ENCODE results near the gene JMJD1C.

Gene JMJD1C

DNA sequence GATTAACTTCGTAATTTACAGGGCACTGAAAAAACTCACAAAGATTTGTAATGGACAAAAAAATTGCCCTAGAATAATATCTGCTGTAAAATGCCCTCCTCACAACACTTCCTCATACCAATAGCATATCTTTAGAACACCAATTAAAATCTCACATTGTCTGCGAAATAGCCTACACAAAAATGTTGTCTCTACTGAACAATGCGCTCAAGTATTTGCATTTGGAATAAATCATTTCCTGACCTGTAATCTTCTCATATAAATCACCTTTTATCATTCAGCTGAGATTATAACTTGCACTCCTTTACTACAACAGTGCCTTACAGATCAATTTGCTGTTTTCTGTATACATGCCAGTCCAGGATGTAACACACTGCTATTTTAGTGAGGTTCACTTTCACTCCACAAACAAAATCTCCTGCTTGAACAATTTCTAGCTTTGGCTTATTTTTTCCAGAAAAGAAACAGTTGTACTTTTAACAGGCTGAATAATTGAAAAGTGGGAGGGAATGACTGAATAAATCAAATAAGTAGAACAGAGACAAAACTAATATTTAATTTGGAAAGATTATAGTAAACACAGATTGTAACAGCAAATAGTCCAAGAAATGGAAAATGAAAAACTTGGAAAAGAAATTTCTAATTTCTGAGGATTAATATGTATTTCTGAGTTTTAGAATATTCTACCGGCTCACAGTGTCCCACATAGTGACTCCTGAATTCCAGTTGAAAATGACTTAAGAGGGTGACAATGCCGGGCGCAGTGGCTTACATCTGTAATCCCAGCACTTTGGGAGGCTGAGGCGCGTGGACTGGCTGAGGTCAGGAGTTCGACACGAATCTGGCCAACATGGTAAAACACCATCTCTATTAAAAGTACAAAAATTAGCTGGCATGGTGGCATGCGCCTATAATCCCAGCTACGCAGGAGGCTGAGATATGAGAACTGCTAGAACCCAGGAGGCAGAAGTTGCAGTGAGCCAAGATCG lies 30.6 kb downstream of the JMJD1C start:
- no peak for DNase-seq

DNA sequence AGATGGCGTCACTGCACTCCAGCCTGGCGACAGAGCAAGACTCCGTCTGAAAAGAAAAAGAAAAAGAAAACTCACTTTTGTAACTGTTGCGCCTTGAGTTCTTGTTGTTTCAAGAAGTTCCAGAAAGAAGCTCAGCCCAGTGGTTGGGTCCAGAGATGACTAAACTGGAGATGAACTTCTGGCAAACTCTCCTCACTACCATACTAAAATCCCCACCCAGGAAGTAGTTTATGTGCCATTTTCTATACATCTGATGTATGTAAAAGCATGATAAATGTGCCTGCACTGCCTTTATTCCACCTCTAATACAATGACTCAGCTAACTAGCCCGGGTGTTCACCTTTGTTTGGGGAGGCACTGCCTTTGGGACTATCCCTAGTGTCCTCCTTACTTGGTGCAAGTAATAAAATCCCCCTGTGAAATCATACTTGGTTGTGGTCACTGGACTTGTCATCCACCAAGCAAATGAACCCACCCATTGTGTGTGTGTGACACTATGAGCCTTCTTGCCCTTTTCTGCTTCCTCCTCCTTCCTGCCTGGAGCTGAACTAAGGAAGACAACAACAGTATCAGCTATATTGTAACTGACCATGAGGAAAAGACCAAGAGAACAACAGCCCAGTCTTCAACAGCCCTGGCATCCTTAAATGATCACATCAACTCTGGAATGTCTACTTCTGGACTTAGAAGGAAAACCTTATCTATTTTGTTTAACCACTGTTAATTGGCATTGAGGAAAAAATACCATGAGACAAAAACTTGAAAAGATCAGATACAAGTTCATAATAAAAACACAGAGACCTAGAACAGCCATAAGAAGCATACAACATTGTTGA lies 33.6 kb downstream of the JMJD1C start:
- no peak for DNase-seq

DNA sequence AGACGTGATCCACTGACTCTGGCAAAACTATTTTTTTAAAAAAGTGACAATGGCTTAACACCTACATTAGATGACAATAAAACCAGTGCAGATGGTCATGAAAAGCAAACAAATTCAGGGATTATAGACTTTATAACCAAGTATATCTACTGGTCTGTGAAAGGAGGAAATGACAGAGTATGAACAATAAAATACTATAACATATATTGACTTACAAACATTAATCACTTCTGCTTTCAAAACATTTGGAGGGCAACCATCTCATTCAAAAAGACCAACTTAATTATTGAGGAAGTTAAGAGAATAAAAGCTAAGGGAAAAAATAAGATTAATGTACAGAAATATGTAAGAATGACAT lies 34.8 kb downstream of the JMJD1C start:
- no peak for DNase-seq

DNA sequence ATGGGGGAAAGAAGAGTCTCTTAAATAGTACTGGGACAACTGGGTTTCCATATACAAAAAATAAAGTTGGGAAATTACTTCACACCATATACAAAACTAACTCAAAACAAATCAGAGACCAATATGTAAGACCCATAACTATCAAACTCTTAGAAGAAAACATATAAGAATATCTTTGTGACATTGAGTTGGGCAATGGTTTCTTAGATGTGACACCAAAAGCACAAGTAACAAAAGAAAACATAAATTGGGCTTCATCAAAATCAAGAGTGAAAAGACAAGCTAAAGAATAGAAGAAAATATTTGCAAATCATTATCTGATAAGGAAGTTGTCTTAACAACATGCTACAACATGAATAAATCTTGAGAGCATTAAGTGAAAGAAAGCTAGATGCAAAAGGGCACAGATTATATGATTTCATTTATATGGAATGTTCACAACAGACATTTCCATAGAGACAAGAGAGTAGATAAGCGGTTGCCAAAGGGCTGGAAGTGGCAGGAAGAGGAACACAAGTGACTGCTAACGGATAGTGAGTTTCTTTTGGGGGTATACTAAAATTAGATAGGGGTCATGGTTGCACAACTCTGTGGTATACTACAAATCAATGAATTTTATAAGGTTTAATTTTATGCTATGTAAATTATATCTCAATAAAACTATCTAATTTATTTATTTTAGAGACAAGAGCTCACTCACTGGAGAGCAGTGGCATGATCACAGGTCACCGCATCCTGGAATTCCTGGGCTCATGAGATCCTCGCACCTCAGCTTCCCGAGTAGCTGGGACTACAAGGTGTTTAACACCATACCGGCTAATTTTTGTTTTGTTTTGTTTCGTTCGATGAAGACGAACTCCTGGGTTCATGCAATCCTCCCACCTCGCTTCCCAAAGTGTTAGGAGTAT lies 35.4 kb downstream of the JMJD1C start:
- DNase-seq = no peak

DNA sequence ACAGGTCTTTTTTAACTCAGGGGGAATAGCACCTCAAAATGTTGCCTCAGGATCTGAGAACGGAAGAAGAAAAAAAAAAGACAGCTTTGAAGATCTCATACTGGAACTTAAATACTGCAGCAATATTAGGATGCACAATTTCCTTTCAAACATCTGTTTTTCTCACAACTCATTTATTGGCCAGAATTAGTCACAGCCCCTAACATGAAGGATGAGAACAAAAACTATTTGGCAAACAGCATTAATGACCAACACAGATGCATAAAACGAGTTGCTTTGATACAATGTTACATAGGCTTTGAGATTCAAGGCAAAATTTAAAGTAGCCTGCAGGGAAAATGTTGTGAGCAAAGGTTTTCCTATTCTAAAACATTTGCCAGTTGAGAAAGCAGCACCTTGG lies 36.5 kb downstream of the JMJD1C start:
- DNase-seq = no peak

DNA sequence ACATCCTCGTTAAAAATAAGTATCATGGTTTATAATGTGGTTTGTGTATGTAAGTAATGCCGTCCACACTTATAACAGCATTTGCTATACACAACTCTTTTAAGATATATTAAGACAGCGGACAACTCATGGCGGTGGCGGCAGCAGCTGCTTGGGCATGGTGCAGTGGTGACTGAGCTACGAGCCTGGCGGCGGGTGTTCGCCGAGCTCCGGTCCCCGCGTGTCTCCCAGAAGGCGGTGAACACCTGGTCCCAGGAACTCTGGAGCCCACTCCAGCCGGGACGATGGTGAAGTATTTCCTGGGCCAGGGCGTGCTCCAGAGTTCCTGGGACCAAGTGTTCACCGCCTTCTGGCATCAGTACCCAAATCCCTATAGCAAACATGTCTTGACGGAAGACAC lies 38.8 kb downstream of the JMJD1C start:
- DNase-seq = no peak

DNA sequence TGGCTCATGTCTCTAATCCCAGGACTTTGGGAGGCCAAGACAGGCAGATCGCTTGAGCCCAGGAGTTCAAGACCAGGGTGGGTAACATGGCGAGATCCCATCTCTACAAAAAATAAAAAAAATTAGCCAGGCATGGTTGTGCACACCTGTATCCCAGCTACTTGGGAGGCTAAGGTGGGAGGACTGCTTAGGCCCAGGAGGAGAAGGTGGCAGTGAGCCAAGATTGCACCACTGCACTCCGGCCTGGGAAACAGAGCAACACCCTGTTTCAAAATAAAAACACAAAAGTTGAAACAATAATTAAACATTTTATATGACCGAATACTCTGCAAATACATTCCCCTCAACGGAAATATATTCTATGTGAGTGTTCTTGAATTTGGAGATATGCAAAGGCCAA lies 40.3 kb downstream of the JMJD1C start:
- no peak for DNase-seq

DNA sequence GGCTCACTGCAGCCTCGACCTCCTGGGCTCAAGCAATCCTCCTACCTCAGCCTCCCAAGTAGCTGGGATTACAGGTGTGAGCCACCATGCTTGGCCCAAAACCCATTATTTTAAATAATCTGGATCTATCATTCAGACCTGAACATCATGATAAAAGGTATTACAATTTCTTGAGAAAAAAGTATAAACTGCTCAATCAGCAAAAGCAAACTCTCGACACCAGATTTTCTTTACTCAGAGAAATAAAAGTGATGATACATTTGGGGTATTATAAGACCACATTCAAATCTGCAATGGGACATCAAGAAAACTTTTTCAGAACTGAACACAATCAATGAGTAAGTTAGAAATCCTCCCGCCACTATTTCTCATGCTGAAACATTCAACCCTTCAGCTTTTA lies 41.2 kb downstream of the JMJD1C start:
- no peak for DNase-seq

DNA sequence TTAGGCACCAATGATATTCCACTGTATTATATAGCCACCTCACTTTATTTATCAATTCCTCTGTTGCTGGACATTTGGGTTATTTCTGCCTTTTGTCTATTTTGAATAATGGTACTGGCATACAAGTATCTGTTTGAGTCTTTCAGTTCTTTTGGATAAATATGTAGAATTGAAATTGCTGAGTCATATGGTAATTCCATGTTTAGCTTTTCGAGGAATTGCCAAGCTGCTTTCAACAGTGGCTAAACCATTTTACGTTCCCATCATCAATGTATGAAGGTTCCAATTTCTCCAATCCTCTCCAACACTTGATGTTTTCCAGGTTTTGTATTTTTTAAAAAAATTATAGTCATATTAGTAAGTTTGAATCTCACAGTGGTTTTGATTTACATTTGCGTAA lies 42.3 kb downstream of the JMJD1C start:
- no peak for DNase-seq

DNA sequence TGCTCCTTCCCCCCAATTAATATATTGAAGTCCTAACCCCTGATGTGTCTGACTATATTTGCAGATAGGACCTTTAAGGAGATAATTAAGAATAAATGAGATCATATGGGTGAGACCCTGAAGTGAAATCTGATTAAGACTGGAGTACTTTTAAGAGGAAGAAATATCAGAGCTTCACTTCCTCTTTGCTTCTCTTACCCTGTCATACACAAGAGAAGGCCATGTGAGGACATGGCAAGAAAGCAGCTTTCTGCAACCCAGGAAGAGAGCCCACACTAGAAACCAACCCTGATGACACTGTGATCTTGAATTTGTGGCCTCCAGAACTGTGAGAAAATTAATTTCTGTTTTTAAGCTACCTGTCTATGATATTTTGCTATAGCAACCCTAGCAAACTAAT lies 44.2 kb downstream of the JMJD1C start:
- DNase-seq = no peak

DNA sequence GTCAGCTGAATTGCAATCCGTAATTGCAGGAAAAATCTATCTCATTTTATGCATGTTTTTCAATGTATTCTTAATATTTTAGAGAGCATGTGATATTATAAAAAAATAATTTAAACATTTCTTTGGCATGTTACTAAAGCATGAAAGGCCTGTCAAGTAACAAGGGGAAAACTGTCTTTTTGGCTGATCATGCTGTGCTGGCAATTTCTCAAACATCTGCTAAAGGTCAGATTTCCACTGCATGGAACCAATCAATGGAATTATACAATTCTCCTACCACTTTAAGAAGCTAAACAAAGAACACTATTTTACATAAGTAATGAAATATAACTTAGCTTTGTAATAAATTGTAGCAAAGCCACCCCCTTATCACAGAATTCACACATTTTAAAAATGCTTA lies 49.4 kb downstream of the JMJD1C start:
- DNase-seq = no peak

DNA sequence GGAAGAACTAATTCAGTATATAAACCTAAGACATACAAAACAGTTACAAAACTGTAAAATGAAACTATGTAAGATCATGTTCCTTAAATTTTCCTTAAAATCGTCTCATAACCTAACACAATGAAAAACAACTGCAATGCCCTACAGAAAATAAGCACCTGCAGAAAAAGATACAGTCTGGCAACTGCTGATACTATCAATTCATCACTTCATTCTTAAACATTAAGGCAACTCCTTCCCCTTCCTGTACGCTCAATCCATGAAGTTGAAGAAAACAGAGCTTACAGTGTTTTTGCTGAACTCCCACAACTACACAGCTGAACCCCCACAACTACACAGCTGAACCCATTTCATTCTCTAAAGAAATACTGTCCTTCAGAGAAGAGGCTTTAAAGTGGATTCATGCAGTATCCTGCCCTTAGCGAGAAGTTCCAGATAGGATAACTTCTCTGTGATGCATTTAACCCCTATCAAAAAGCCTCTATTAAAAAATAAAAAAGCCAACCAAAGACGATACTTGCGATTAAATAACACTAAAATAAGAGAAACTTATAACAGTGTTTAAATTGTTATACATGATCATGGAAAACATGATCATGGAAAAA lies 50.0 kb downstream of the JMJD1C start:
- DNase-seq = no peak

DNA sequence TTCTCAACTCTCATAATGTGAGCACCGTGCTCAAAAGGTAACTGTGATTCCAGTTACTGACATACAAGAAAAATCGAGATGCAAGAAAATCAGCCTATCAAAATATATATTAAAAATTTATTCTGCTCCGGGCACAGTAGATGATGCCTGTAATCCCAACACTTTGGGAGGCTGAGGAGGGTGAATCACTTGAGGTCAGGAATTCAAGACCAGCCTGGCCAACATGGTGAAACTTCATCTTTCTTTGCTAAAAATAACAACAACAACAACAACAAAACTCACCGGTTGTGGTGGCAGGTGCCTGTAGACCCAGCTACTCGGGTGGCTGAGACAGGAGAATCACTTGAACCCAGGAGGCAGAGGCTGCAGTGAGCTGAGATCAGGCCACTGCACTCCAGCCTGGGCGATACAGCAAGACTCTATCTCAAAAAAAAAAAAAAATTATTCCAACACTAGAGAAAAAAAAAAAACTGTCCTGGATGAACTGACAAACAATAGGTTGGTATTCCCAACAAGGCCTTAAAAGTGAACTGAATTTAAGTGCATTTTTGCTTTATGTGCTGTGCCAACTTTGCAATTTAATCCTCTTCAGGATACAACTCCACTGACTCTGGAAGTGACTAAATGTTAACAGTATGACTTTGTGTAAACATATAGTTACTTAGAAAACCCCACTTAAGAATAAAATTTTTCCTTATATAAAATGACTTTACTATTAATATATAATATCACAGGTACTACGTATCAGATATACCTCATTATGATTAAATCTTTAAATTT lies 51.1 kb downstream of the JMJD1C start:
- DNase-seq = no peak

DNA sequence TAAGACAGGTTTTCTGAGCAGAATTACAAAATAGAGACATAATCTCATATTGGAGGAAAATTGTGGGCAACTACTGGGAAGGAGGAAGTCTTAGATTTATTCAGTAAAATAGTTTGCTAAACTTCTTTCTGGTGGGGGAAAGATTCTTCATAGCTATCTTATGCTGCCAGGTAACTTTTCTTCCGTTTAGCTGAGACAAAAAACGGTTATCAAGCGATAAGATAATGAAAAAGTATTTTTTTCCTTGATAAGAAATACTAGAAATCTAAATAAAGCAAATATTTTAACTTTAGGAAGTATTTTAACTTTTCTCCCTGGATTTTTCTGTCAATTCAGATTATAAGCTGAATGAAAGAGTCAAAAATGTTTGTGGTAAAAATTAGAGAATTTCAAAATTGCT lies 52.3 kb downstream of the JMJD1C start:
- no peak for DNase-seq

DNA sequence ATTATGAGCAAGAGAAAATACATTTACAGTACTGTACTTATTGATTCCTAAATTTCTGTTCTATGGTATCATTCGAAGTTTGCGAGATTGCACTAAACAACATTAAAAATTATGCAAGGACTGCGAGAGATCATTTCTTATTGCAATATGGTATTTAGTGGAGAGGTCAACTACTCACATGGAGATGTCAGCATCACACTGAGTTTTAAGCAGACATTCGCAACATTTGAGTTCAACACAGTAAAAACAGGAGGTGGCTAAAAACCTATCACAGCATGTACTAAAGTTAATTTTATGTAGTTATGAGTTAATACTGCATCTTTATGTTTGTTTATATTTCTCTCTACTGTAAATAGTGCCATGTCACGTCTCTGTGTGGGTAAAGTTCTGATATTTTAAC lies 53.5 kb downstream of the JMJD1C start:
- DNase-seq = no peak

DNA sequence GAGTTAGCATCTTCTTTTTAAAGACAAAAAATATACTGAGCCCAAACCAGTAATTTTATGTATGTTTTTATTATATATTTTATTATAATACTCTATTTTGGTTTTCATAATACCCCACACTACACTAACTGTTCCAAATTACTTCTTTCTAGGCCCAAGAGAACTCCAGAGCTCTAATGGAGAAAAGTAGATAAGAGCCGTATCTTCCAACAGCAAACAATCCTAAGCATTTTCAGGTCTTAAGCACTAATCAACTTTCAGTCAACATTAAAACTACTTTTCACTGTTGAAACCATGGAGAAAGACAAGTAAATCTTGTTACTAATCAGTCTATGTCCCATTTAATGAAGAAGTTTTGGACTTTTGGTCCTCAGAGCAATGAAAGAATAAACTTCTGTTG lies 55.1 kb downstream of the JMJD1C start:
- no peak for DNase-seq

DNA sequence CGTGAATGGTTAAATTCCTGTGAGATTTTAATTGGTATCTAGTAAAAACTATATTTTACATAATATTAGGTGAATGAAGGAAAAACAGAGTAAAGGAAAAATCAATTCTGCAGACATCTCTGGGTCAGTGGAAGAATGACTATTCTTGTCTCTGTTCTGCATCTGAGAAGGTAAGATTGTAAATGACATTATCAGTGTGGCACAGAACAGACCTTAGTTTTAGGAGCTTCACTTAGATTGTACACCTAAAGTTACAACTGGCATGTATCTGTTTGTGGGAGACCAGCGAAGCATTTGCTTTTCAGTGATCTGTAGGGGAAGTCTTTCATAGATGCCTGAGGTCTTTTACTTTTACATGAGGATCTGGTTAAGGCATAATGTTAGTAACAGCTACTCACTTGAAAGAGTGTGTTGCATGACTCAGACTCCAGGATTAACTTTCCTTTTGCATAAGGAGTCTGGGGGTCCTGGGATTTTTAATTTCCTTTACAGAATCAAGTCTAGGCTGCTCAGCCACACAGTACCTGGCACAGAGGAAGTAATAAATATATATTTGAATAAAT lies 56.2 kb downstream of the JMJD1C start:
- no peak for DNase-seq

DNA sequence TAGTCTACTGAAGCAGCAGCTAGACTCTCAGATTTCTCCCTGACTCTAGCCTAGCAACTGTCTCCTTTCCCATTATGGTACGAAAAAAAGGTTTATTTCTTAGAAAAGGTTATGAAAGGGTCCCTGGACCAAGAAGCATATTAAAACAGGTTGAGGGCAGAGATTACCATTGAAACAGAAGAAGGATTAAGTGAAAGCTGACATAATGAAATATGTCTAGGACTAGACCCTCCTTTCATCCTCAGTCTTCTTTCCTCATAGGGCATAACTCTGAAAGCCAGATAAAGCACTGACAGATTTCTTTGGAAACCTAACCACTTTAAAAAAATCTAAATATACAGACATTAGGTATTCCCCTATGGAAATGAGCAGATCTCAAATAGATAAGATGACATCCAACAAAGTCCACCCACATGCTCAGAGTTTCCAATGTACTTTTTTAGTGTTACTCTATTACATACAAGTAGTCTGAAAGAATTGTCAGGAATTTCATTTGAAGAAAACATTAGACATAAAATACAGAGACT lies 58.6 kb downstream of the JMJD1C start:
- no peak for DNase-seq

DNA sequence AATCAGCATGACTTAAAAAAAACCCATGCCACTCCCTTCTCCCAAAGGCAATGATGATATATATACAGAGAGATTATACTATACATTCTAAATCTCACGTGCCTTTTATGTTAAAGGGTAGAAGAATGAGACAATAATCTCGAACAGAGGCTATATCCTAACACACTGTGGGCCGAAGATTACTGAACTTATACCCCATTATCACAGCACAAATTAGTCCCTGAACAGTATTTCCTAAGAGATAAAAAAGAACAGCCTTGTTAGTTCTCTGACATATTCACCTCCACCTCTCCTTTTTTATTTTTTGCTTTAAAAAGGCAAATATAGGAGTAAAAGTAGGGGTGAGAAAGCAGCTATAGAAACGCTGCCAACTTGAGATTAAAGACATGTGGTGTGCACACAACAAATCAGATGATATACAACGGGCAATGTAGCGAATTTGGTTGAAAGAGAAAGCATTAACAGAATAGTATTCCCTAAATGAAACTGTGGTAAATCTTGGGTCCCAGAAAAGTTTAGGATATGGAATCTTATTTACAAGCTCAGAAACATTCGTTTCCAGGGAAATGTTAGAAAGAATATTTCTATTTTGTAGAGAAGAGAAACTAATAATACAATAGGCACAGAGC lies 69.5 kb downstream of the JMJD1C start:
- no peak for DNase-seq

DNA sequence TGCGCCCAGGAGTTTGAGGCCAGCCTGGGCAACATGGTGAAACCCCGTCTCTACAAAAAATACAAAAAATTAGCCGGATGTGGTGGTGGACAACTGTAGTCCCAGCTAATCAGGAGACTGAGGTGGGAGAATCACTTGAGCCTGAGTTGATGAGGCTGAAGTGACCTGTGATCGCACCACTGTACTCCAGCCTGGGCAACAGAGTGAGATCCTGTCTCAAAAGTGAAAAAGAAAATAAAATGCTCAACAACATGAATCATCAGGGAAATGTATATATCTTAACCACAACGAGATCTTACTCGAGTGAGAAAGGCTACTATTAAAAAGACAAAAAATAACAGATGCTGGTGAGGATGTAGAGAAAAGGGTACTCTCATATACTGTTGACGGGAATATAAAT lies 72.7 kb downstream of the JMJD1C start:
- no peak for DNase-seq

DNA sequence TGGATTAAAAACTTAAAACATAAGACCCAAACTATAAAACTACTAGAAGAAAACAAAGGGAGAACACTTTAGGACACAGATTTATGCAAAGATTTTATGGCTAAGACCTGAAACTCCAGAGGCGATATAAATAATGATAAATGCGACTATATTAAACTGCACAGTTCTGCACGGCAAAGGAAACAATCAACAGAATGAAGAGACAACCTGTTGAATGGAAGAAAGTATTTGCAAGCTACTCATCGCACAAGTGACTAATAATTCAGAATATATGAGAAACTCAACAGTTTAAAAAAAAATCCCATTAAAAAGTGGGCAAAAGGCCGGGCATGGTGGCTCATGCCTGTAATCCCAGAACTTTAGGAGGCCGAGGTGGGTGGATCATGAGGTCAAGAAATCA lies 73.6 kb downstream of the JMJD1C start:
- DNase-seq = no peak
